Panc1 (cell line): ENCODE data around the gene SCFD1. TPM values are rescaled to one million over a fixed set of nuclear protein-coding genes. Genes with fewer than 3 reads are reported as not detected.

Source experiments
- ATAC-seq: fragments of 200-7000 bp; cut with Tn5 transposase; 2 replicates; pipeline ENCODE4 v1.9.1; 2020; ENCODE audit warnings: mild to moderate bottlenecking, moderate library complexity
- BruUV-seq: library from RNA; stranded (reverse); fragments of 400-500 nt; replicated peaks from 2 replicates; lab custom pipeline; 2021; lab: Mats Ljungman, UMichigan
- CTCF ChIA-PET: fragments of 300-600 bp; sonication (Branson Sonifier 250); formaldehyde crosslinking; loops from one replicate; lab custom pipeline; 2022; ENCODE audit warnings: antibody characterized with exemption; lab: Charles Lee
- POLR2A ChIA-PET: fragments of 300-600 bp; sonication (Branson Sonifier 250); formaldehyde crosslinking; loops from one replicate; lab custom pipeline; 2022; ENCODE audit warnings: antibody characterized with exemption; lab: Charles Lee
- DNase-seq: peaks from one replicate; pipeline ENCODE4 v3.0.0-alpha.2; 2010; ENCODE audit warnings: low read depth, low spot score
- H3K27ac ChIP-seq: 2 replicates; pipeline ENCODE4 v1.5.1; 2011; ENCODE audit warnings: mild to moderate bottlenecking, low read length, inconsistent platforms
- H3K27me3 ChIP-seq: fragments of 200-500 bp; sonication (Bioruptor generic); 2 replicates; pipeline ENCODE4 v1.6.0; 2014; ENCODE audit warnings: low read length, inconsistent platforms; ENCODE audit not compliant: control insufficient read depth, insufficient read depth
- H3K36me3 ChIP-seq: fragments of 200-500 bp; sonication (Bioruptor generic); 2 replicates; pipeline ENCODE4 v1.5.1; 2014; ENCODE audit warnings: inconsistent platforms, mild to moderate bottlenecking, low read length, moderate library complexity; ENCODE audit not compliant: control insufficient read depth, insufficient read depth
- H3K4me1 ChIP-seq: 2 replicates; pipeline ENCODE4 v1.5.1; 2011; ENCODE audit warnings: inconsistent platforms, mild to moderate bottlenecking, low read length, moderate library complexity; ENCODE audit not compliant: control insufficient read depth, insufficient read depth
- H3K4me3 ChIP-seq, 2 experiments: 2 replicates each; pipeline ENCODE4 v1.5.1; 2011 to 2012; ENCODE audit warnings: low read depth in 2 of 2, low read length in 2 of 2, mild to moderate bottlenecking in 2 of 2, inconsistent platforms in 1 of 2, moderate library complexity in 1 of 2
- H3K9me3 ChIP-seq: fragments of 200-500 bp; sonication (Bioruptor generic); 2 replicates; pipeline ENCODE4 v1.5.1; 2014; ENCODE audit warnings: low read depth, mild to moderate bottlenecking, inconsistent platforms, low read length, moderate library complexity; ENCODE audit not compliant: control insufficient read depth, insufficient read depth
- POLR2AphosphoS5 ChIP-seq: IDR thresholded peaks from 2 replicates; pipeline ENCODE4 v1.6.1; 2012; ENCODE audit warnings: mild to moderate bottlenecking, low read depth, low read length, moderate library complexity
- SIN3A ChIP-seq: IDR thresholded peaks from 2 replicates; pipeline ENCODE4 v1.6.1; 2012; ENCODE audit warnings: low read depth, mild to moderate bottlenecking, low read length, moderate library complexity, borderline replicate concordance; ENCODE audit not compliant: insufficient read depth
- TCF7L2 ChIP-seq: IDR thresholded peaks from 2 replicates; pipeline ENCODE4 v1.6.1; 2011; ENCODE audit warnings: mild to moderate bottlenecking, low read depth, low read length, inconsistent platforms
- in situ Hi-C: cut with HindIII; loops from 2 replicates; pipeline ENCODE4 v1.10.0; 2016; ENCODE audit warnings: low sequenced_read_pairs, low pct_unique_long_range_greater_than_20kb
- intact Hi-C: fragments of 100-400 bp; cut with micrococcal nuclease; formaldehyde crosslinking; loops from one replicate; pipeline ENCODE4 v1.10.0; 2022; ENCODE audit not compliant: unreplicated experiment
- total RNA-seq: library from RNA; stranded (reverse); gene quantifications from one replicate; pipeline ENCODE4 v1.2.1, GENCODE V29; 2021; ENCODE audit not compliant: unreplicated experiment
- TF ChIP-seq, protein P1 (sequence below): fragments of 450-650 bp; IDR thresholded peaks from 2 replicates; pipeline ENCODE4 v1.5.1; 2017; ENCODE audit warnings: mild to moderate bottlenecking
- TF ChIP-seq, protein P2 (sequence below), 2 experiments: IDR thresholded peaks; 2 replicates each; pipeline ENCODE4 v1.6.1; 2011 to 2012; ENCODE audit warnings: low read depth in 2 of 2, control low read depth in 1 of 2, low read length in 1 of 2, mild to moderate bottlenecking in 1 of 2, moderate library complexity in 1 of 2; ENCODE audit not compliant: insufficient read depth in 1 of 2

Gene SCFD1
- total RNA-seq, 1 experiment from 2014 or later, result 43.8 TPM

DNA sequence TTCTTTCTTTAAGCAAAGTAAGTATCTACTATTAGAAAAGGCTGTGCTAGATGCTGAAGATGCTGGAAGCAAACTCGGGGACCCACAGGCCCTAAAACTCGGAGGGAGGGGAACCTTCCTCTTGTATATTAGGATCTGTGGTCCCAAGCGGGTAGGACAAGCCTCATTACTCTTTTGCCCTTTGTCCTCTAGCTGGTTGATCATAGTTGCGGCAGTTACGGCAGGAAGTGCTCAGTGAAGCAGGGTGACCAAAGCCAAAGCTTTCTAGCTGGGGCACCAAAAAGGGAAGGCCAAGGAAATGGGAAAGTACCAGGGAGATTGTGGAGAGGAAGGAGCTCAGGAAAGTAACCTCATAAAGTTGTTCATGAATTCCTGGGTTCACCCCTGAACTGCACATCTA is 76.3 kb downstream of the SCFD1 start:
- H3K36me3 ChIP-seq, result peaks cover 4% of the 10 kb centered on the region; the same call in 1 of the 2 replicates
- H3K9me3 ChIP-seq, result no peaks in the 10 kb centered on the region
- H3K27me3 ChIP-seq, result no peaks in the 10 kb centered on the region
- no peak overlapping the region for H3K27ac ChIP-seq
- no TSS peak for BruUV-seq
- ChIA-PET CTCF (no interaction called here), POLR2A (no interaction called here)
- no peak for ATAC-seq
- TF ChIP-seq SIN3A (no peak), POLR2AphosphoS5 (no peak), TCF7L2 (no peak)
- TF ChIP-seq, protein P1, sequence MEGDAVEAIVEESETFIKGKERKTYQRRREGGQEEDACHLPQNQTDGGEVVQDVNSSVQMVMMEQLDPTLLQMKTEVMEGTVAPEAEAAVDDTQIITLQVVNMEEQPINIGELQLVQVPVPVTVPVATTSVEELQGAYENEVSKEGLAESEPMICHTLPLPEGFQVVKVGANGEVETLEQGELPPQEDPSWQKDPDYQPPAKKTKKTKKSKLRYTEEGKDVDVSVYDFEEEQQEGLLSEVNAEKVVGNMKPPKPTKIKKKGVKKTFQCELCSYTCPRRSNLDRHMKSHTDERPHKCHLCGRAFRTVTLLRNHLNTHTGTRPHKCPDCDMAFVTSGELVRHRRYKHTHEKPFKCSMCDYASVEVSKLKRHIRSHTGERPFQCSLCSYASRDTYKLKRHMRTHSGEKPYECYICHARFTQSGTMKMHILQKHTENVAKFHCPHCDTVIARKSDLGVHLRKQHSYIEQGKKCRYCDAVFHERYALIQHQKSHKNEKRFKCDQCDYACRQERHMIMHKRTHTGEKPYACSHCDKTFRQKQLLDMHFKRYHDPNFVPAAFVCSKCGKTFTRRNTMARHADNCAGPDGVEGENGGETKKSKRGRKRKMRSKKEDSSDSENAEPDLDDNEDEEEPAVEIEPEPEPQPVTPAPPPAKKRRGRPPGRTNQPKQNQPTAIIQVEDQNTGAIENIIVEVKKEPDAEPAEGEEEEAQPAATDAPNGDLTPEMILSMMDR, result no peak
- TF ChIP-seq, protein P2, sequence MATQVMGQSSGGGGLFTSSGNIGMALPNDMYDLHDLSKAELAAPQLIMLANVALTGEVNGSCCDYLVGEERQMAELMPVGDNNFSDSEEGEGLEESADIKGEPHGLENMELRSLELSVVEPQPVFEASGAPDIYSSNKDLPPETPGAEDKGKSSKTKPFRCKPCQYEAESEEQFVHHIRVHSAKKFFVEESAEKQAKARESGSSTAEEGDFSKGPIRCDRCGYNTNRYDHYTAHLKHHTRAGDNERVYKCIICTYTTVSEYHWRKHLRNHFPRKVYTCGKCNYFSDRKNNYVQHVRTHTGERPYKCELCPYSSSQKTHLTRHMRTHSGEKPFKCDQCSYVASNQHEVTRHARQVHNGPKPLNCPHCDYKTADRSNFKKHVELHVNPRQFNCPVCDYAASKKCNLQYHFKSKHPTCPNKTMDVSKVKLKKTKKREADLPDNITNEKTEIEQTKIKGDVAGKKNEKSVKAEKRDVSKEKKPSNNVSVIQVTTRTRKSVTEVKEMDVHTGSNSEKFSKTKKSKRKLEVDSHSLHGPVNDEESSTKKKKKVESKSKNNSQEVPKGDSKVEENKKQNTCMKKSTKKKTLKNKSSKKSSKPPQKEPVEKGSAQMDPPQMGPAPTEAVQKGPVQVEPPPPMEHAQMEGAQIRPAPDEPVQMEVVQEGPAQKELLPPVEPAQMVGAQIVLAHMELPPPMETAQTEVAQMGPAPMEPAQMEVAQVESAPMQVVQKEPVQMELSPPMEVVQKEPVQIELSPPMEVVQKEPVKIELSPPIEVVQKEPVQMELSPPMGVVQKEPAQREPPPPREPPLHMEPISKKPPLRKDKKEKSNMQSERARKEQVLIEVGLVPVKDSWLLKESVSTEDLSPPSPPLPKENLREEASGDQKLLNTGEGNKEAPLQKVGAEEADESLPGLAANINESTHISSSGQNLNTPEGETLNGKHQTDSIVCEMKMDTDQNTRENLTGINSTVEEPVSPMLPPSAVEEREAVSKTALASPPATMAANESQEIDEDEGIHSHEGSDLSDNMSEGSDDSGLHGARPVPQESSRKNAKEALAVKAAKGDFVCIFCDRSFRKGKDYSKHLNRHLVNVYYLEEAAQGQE (IDR thresholded peaks at IDR 0.05; ENCODE audit: insufficient read depth in 1 of 2, low read depth in 2 of 2, low read length in 1 of 2), result no peak
- DNase-seq, result no peak
- H3K4me3 ChIP-seq, result no peak overlapping the region
- no peaks in the 10 kb centered on the region for H3K4me1 ChIP-seq
- in situ Hi-C loops, result no loop called here
- intact Hi-C loops, result no loop called here

DNA sequence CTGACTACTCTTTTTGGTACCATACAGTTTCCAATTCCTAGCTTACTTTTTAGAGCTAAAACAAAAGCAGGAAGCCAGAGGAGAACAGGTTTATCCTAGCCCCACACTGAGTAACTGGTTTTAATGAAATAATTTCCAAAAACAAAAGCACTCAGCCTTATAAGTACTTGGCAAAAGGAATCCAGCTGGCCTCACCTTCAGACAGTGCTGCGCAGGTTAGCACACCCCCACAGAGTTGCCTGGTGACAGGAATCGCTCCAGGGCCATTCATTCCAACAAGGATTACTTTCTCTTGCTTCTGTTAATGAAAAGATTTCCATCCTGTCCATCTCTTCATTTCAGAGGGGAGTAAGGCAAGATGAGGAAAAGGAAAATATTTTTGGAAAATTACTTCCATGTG is 84.6 kb downstream of the SCFD1 start:
- POLR2A ChIA-PET, result no interaction called here
- intact Hi-C loops, result no loop called here

More for the DNA sequence above, 84.6 kb downstream of the SCFD1 start:
- no TSS peak for BruUV-seq
- no peaks in the 10 kb centered on the region for H3K4me1 ChIP-seq
- ATAC-seq, result no peak
- no peaks in the 10 kb centered on the region for H3K27me3 ChIP-seq
- peaks cover 7% of the 10 kb centered on the region; the same call in 1 of the 2 replicates for H3K36me3 ChIP-seq
- CTCF ChIA-PET, result no interaction called here
- TF ChIP-seq, protein P2 (IDR thresholded peaks at IDR 0.05; ENCODE audit: insufficient read depth in 1 of 2, low read depth in 2 of 2, low read length in 1 of 2), result no peak
- TF ChIP-seq POLR2AphosphoS5, result no peak
- H3K9me3 ChIP-seq, result no peaks in the 10 kb centered on the region
- DNase-seq, result no peak
- no peak overlapping the region for H3K27ac ChIP-seq
- H3K4me3 ChIP-seq, result no peak overlapping the region
- in situ Hi-C loops, result no loop called here
